GM12873 (cell line): ENCODE measurements around the gene RIOK1.

Experiments
- TF ChIP-seq, protein P1 (sequence below): IDR thresholded peaks from 2 replicates; pipeline ENCODE4 v1.5.1; 2012; ENCODE audit warnings: low read depth, mild to moderate bottlenecking, moderate library complexity, low read length, control low read depth; ENCODE audit not compliant: insufficient read depth; ENCODE audit errors: missing control alignments

Gene RIOK1

DNA sequence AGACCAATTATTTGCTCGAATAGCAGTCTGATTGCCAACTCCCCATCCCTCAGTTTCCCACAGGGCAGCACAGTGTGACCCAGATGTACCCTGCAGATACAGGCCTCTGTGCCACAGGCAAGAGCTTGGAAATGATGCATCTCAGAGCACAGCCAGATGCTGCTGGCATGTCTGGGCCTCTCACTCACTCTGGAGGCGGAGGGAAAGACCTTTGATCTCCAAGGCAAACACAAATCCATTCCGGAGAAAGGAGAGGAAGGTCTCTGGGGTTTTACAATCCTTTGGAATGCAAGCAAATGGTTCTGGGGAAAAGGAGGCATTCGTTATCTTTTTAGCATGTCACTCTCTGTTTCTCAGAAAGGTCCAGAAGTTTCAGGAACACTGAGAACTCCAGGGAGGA is 74.2 kb downstream of the RIOK1 start:
- TF ChIP-seq, protein P1, sequence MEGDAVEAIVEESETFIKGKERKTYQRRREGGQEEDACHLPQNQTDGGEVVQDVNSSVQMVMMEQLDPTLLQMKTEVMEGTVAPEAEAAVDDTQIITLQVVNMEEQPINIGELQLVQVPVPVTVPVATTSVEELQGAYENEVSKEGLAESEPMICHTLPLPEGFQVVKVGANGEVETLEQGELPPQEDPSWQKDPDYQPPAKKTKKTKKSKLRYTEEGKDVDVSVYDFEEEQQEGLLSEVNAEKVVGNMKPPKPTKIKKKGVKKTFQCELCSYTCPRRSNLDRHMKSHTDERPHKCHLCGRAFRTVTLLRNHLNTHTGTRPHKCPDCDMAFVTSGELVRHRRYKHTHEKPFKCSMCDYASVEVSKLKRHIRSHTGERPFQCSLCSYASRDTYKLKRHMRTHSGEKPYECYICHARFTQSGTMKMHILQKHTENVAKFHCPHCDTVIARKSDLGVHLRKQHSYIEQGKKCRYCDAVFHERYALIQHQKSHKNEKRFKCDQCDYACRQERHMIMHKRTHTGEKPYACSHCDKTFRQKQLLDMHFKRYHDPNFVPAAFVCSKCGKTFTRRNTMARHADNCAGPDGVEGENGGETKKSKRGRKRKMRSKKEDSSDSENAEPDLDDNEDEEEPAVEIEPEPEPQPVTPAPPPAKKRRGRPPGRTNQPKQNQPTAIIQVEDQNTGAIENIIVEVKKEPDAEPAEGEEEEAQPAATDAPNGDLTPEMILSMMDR = no peak

DNA sequence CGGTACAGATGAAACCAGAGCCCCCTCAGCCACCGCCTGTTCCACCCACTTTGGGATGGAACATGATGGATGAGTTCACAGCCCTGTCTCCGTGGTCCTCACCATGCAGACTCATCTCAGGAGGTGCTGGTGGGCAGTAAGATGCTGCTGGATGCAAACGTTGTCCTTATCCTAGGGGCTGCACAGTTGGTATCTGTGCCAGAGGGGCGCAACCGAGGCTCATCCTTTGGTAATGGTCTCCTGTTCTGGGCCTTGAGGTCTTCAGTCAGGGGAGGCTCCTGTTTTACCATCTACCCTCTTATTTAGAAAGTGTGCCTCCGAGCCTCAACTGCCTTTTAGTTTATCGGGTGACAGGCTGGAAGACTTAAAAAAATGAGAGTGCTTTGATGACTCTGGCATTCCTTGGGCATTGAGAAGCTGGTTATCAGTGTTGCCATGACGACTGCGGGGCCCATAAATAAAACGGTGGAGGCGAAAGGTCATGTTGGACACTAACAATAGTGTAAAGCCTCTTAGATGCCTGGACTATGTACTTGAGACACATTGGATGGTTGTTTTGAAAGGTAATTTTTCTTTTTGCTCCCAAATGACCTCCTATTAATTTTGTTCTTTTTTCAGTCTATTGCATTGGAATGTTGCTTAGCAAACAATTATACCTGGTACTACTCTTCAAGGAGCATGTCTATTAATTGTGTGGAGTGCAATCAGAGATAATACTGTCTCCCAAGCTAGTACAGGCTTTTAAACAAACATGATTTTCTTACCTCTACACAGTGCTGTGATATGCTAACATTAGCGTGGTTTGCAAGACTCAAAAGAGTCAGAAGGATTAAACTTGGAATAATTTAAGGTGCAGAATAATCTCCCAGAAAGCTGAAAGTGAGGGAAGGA is 77.6 kb downstream of the RIOK1 start:
- TF ChIP-seq, protein P1 = no peak
